ENCODE results near the gene LRRC74B. TPM values are rescaled to one million over a fixed set of nuclear protein-coding genes. Genes with fewer than 3 reads are reported as not detected.
A peak's percentile ranks its signal among the peaks of the same experiment; 100 is the strongest.

LRRC74B gene
- polyA plus RNA-seq, 4 donors: 0.14 to 0.21 (median 0.15) TPM

- DNase-seq (ENCODE audit: low read depth in 4 of 4, low spot score in 3 of 4): no peak
Observed at GRCh38 chr22:21013657-21014201, 32.0 kb upstream of the LRRC74B start.

- DNase-seq (ENCODE audit: low read depth in 4 of 4, low spot score in 3 of 4): peak; percentile 87 to 91 (median 88)
Observed at GRCh38 chr22:21014202-21014725, 31.5 kb upstream of the LRRC74B start.

GRCh38 chr22:21014726-21015465 lies 30.9 kb upstream of the LRRC74B start, which contains the start of gene P2RX6:
TSS of gene P2RX6 (plus strand) at chr22:21015165. CDS start at chr22:21015175, 10 bp downstream.
- DNase-seq (ENCODE audit: low read depth in 4 of 4, low spot score in 3 of 4): peak in 1 of 4 donors; percentile 38

- no peak for DNase-seq (ENCODE audit: low read depth in 4 of 4, low spot score in 3 of 4)
Observed at GRCh38 chr22:21015466-21016006, 30.2 kb upstream of the LRRC74B start.

- DNase-seq (ENCODE audit: low read depth in 4 of 4, low spot score in 3 of 4): no peak
Observed at GRCh38 chr22:21016644-21017420, 28.9 kb upstream of the LRRC74B start.

GRCh38 chr22:21018314-21018713 lies 27.4 kb upstream of the LRRC74B start:
- no peak for DNase-seq (ENCODE audit: low read depth in 4 of 4, low spot score in 3 of 4)

- DNase-seq (ENCODE audit: low read depth in 4 of 4, low spot score in 3 of 4): no peak
Observed at GRCh38 chr22:21020802-21021429, 24.8 kb upstream of the LRRC74B start.

GRCh38 chr22:21022507-21022906 lies 23.2 kb upstream of the LRRC74B start:
- no peak for DNase-seq (ENCODE audit: low read depth in 4 of 4, low spot score in 3 of 4)

- DNase-seq (ENCODE audit: low read depth in 4 of 4, low spot score in 3 of 4): no peak
Observed at GRCh38 chr22:21022955-21023614, 22.7 kb upstream of the LRRC74B start.

- no peak for DNase-seq (ENCODE audit: low read depth in 4 of 4, low spot score in 3 of 4)
Observed at GRCh38 chr22:21025266-21025665, 20.5 kb upstream of the LRRC74B start.

- DNase-seq (ENCODE audit: low read depth in 4 of 4, low spot score in 3 of 4): no peak
Observed at GRCh38 chr22:21025763-21026755, 19.7 kb upstream of the LRRC74B start.

- DNase-seq (ENCODE audit: low read depth in 4 of 4, low spot score in 3 of 4): no peak
Observed at GRCh38 chr22:21026783-21027692, 18.7 kb upstream of the LRRC74B start.

- no peak for DNase-seq (ENCODE audit: low read depth in 4 of 4, low spot score in 3 of 4)
Observed at GRCh38 chr22:21028277-21029251, 17.2 kb upstream of the LRRC74B start.

GRCh38 chr22:21029486-21030025 lies 16.2 kb upstream of the LRRC74B start:
- DNase-seq (ENCODE audit: low read depth in 4 of 4, low spot score in 3 of 4): no peak

- DNase-seq (ENCODE audit: low read depth in 4 of 4, low spot score in 3 of 4): no peak
Observed at GRCh38 chr22:21030032-21030431, 15.7 kb upstream of the LRRC74B start.

All from right renal pelvis (tissue), 4 donors.